Daoy (cell line): Measurements from ENCODE around the gene BTG1. TPM values are rescaled to one million over a fixed set of nuclear protein-coding genes. Genes with fewer than 3 reads are reported as not detected.

ENCODE experiments used
- DNase-seq: peaks from one replicate; pipeline ENCODE4 v3.0.0-alpha.2; 2015; ENCODE audit warnings: low read depth
- total RNA-seq: library from RNA; depleted of rRNA; stranded (reverse); fragments of >200 nt; shearing (Covaris generic); gene quantifications from 2 replicates; pipeline ENCODE4 v1.2.3, GENCODE V29; 2014

The BTG1 gene
- total RNA-seq, 1 experiment from 2014 or later, result 5.4 TPM

- no peak for DNase-seq
Measured at GRCh38 chr12:92098594-92099380, 46.9 kb downstream of the BTG1 start.

GRCh38 chr12:92096346-92097136, 49.1 kb downstream of the BTG1 start:
- peak; percentile 11 for DNase-seq

- DNase-seq, result peak; percentile 9
Measured at GRCh38 chr12:92094751-92095161, 50.9 kb downstream of the BTG1 start.

- peak; percentile 47 for DNase-seq
Measured at GRCh38 chr12:92094301-92094700, 51.3 kb downstream of the BTG1 start.
